ENCODE data around the gene BID. TPM values are rescaled to one million over a fixed set of nuclear protein-coding genes. Genes with fewer than 3 reads are reported as not detected.

BID gene
- total RNA-seq, 4 donors from 2014 or later = 5.1 to 23.7 (median 9.8) TPM

GRCh38 chr22:17783312-17783711 is 9.0 kb upstream of the BID start:
- DNase-seq (peak in 1 of 2 donors; percentile 8), ATAC-seq (no peak)
- H3K27me3 ChIP-seq = no peaks in the 10 kb centered on the region
- no peak overlapping the region for H3K4me3 ChIP-seq
- intact Hi-C loops (cut with DNase I; ENCODE audit: low total_unique reads) = loop anchor here (10.0 kb wide), 1 partner anchor 709 kb away; no protein-coding TSS in a partner anchor
- no peaks in the 10 kb centered on the region for H3K36me3 ChIP-seq
- no peak for TF ChIP-seq POLR2A (IDR thresholded peaks at IDR 0.05)
- TF ChIP-seq, protein P1, sequence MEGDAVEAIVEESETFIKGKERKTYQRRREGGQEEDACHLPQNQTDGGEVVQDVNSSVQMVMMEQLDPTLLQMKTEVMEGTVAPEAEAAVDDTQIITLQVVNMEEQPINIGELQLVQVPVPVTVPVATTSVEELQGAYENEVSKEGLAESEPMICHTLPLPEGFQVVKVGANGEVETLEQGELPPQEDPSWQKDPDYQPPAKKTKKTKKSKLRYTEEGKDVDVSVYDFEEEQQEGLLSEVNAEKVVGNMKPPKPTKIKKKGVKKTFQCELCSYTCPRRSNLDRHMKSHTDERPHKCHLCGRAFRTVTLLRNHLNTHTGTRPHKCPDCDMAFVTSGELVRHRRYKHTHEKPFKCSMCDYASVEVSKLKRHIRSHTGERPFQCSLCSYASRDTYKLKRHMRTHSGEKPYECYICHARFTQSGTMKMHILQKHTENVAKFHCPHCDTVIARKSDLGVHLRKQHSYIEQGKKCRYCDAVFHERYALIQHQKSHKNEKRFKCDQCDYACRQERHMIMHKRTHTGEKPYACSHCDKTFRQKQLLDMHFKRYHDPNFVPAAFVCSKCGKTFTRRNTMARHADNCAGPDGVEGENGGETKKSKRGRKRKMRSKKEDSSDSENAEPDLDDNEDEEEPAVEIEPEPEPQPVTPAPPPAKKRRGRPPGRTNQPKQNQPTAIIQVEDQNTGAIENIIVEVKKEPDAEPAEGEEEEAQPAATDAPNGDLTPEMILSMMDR (IDR thresholded peaks at IDR 0.05 in 4 of 5, conservative IDR thresholded peaks at IDR 0.05 in 1 of 5) = no peak
- peaks cover 22 to 29% of the 10 kb centered on the region in 2 donors for H3K4me1 ChIP-seq
- in situ Hi-C loops (cut with MboI; ENCODE audit: low sequenced_read_pairs in 4 of 4) = no loop called here
- H3K9me3 ChIP-seq = no peaks in the 10 kb centered on the region
- H3K27ac ChIP-seq = no peak overlapping the region

DNA sequence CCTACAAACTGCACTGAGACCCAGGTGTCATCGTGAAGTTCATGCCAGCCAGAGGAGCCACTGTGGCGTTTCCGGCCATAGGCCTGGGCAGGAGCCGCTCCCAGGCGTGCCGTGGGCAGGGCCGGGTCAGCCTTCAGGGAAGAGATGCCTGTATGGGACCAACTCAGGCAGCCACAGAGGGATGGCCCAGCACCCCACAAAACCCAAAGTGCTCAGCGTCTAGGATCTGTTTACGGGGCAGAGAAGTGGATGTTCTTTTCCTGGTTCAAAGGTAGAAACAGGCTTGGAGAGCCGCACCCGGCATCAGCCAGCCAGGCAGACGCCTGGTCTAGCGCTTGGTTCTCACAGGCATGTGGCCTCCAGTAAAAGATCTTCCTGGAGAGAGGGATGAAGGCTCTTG is 8.4 kb upstream of the BID start:
- H3K4me1 ChIP-seq = peaks cover 21 to 23% of the 10 kb centered on the region in 2 donors
- intact Hi-C loops (cut with DNase I; ENCODE audit: low total_unique reads) = loop anchor here (10.0 kb wide), 1 partner anchor 708 kb away; no protein-coding TSS in a partner anchor

DNA sequence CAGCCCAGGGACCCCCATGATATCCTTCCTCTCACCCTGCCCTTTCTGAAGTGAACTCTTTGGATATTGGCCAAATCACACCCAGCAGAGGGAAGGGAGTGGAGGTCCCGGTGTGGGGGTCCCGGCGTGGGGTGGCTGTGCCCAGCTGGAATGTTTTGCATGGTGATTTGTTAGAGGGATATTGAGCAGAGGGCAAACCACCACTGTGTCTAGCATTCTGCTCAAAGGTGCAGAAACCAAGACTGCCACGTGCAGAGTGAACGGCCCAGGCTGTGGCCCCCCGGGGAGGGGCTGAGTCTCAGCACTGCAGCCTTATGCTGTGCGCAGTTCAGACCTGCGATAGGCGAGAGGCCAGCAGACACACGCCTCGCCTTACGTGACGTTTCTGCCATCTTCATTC is 7.9 kb upstream of the BID start:
- no peak overlapping the region for H3K27ac ChIP-seq
- in situ Hi-C loops (cut with MboI; ENCODE audit: low sequenced_read_pairs in 4 of 4) = no loop called here

More for the DNA sequence above, 8.4 kb upstream of the BID start:
- no peak overlapping the region for H3K27ac ChIP-seq
- H3K27me3 ChIP-seq = no peaks in the 10 kb centered on the region
- no peak for ATAC-seq
- H3K4me3 ChIP-seq = no peak overlapping the region
- in situ Hi-C loops (cut with MboI; ENCODE audit: low sequenced_read_pairs in 4 of 4) = no loop called here
- DNase-seq = peak in 1 of 2 donors; percentile 9
- no peaks in the 10 kb centered on the region for H3K9me3 ChIP-seq
- TF ChIP-seq POLR2A (IDR thresholded peaks at IDR 0.05) = no peak
- TF ChIP-seq, protein P1 (IDR thresholded peaks at IDR 0.05 in 4 of 5, conservative IDR thresholded peaks at IDR 0.05 in 1 of 5) = no peak
- H3K36me3 ChIP-seq = no peaks in the 10 kb centered on the region

GRCh38 chr22:17781319-17782031 is 7.2 kb upstream of the BID start:
- no peak overlapping the region for H3K27ac ChIP-seq
- intact Hi-C loops (cut with DNase I; ENCODE audit: low total_unique reads) = loop anchor here (10.0 kb wide), 1 partner anchor 707 kb away; no protein-coding TSS in a partner anchor

More for the DNA sequence above, 7.9 kb upstream of the BID start:
- Histone ChIP-seq H3K9me3 (no peaks in the 10 kb centered on the region), H3K4me1 (peaks cover 16 to 18% of the 10 kb centered on the region in 2 donors), H3K27me3 (no peaks in the 10 kb centered on the region), H3K4me3 (no peak overlapping the region), H3K36me3 (no peaks in the 10 kb centered on the region)
- no peak for TF ChIP-seq POLR2A (IDR thresholded peaks at IDR 0.05)
- TF ChIP-seq, protein P1 (IDR thresholded peaks at IDR 0.05 in 4 of 5, conservative IDR thresholded peaks at IDR 0.05 in 1 of 5) = no peak
- DNase-seq (no peak), ATAC-seq (no peak)
- intact Hi-C loops (cut with DNase I; ENCODE audit: low total_unique reads) = loop anchor here (10.0 kb wide), 1 partner anchor 707 kb away; no protein-coding TSS in a partner anchor

More at GRCh38 chr22:17781319-17782031, 7.2 kb upstream of the BID start:
- Histone ChIP-seq H3K4me3 (no peak overlapping the region), H3K27me3 (no peaks in the 10 kb centered on the region), H3K4me1 (peaks cover 9 to 12% of the 10 kb centered on the region in 2 donors), H3K36me3 (no peaks in the 10 kb centered on the region), H3K9me3 (no peaks in the 10 kb centered on the region)
- ATAC-seq (no peak), DNase-seq (peak in 1 of 2 donors; percentile 36)
- TF ChIP-seq, protein P1 (IDR thresholded peaks at IDR 0.05 in 4 of 5, conservative IDR thresholded peaks at IDR 0.05 in 1 of 5) = no peak
- TF ChIP-seq POLR2A (IDR thresholded peaks at IDR 0.05) = no peak
- in situ Hi-C loops (cut with MboI; ENCODE audit: low sequenced_read_pairs in 4 of 4) = no loop called here

All from gastrocnemius medialis (tissue), 4 donors.